Panc1 (cell line): ENCODE data around the gene HELZ2. TPM values are rescaled to one million over a fixed set of nuclear protein-coding genes. Genes with fewer than 3 reads are reported as not detected.

Source experiments
- ATAC-seq: fragments of 200-7000 bp; cut with Tn5 transposase; 2 replicates; pipeline ENCODE4 v1.9.1; 2020; ENCODE audit warnings: mild to moderate bottlenecking, moderate library complexity
- BruUV-seq: library from RNA; stranded (reverse); fragments of 400-500 nt; replicated peaks from 2 replicates; lab custom pipeline; 2021; lab: Mats Ljungman, UMichigan
- CTCF ChIA-PET: fragments of 300-600 bp; sonication (Branson Sonifier 250); formaldehyde crosslinking; loops from one replicate; lab custom pipeline; 2022; ENCODE audit warnings: antibody characterized with exemption; lab: Charles Lee
- POLR2A ChIA-PET: fragments of 300-600 bp; sonication (Branson Sonifier 250); formaldehyde crosslinking; loops from one replicate; lab custom pipeline; 2022; ENCODE audit warnings: antibody characterized with exemption; lab: Charles Lee
- DNase-seq: peaks from one replicate; pipeline ENCODE4 v3.0.0-alpha.2; 2010; ENCODE audit warnings: low read depth, low spot score
- H3K27ac ChIP-seq: 2 replicates; pipeline ENCODE4 v1.5.1; 2011; ENCODE audit warnings: mild to moderate bottlenecking, low read length, inconsistent platforms
- H3K27me3 ChIP-seq: fragments of 200-500 bp; sonication (Bioruptor generic); 2 replicates; pipeline ENCODE4 v1.6.0; 2014; ENCODE audit warnings: low read length, inconsistent platforms; ENCODE audit not compliant: control insufficient read depth, insufficient read depth
- H3K36me3 ChIP-seq: fragments of 200-500 bp; sonication (Bioruptor generic); 2 replicates; pipeline ENCODE4 v1.5.1; 2014; ENCODE audit warnings: inconsistent platforms, mild to moderate bottlenecking, low read length, moderate library complexity; ENCODE audit not compliant: control insufficient read depth, insufficient read depth
- H3K4me1 ChIP-seq: 2 replicates; pipeline ENCODE4 v1.5.1; 2011; ENCODE audit warnings: inconsistent platforms, mild to moderate bottlenecking, low read length, moderate library complexity; ENCODE audit not compliant: control insufficient read depth, insufficient read depth
- H3K4me3 ChIP-seq, 2 experiments: 2 replicates each; pipeline ENCODE4 v1.5.1; 2011 to 2012; ENCODE audit warnings: low read depth in 2 of 2, low read length in 2 of 2, mild to moderate bottlenecking in 2 of 2, inconsistent platforms in 1 of 2, moderate library complexity in 1 of 2
- H3K9me3 ChIP-seq: fragments of 200-500 bp; sonication (Bioruptor generic); 2 replicates; pipeline ENCODE4 v1.5.1; 2014; ENCODE audit warnings: low read depth, mild to moderate bottlenecking, inconsistent platforms, low read length, moderate library complexity; ENCODE audit not compliant: control insufficient read depth, insufficient read depth
- POLR2AphosphoS5 ChIP-seq: IDR thresholded peaks from 2 replicates; pipeline ENCODE4 v1.6.1; 2012; ENCODE audit warnings: mild to moderate bottlenecking, low read depth, low read length, moderate library complexity
- REST ChIP-seq, 2 experiments: IDR thresholded peaks; 2 replicates each; pipeline ENCODE4 v1.6.1; 2011 to 2012; ENCODE audit warnings: low read depth in 2 of 2, control low read depth in 1 of 2, low read length in 1 of 2, mild to moderate bottlenecking in 1 of 2, moderate library complexity in 1 of 2; ENCODE audit not compliant: insufficient read depth in 1 of 2
- SIN3A ChIP-seq: IDR thresholded peaks from 2 replicates; pipeline ENCODE4 v1.6.1; 2012; ENCODE audit warnings: low read depth, mild to moderate bottlenecking, low read length, moderate library complexity, borderline replicate concordance; ENCODE audit not compliant: insufficient read depth
- TCF7L2 ChIP-seq: IDR thresholded peaks from 2 replicates; pipeline ENCODE4 v1.6.1; 2011; ENCODE audit warnings: mild to moderate bottlenecking, low read depth, low read length, inconsistent platforms
- in situ Hi-C: cut with HindIII; loops from 2 replicates; pipeline ENCODE4 v1.10.0; 2016; ENCODE audit warnings: low sequenced_read_pairs, low pct_unique_long_range_greater_than_20kb
- intact Hi-C: fragments of 100-400 bp; cut with micrococcal nuclease; formaldehyde crosslinking; loops from one replicate; pipeline ENCODE4 v1.10.0; 2022; ENCODE audit not compliant: unreplicated experiment
- total RNA-seq: library from RNA; stranded (reverse); gene quantifications from one replicate; pipeline ENCODE4 v1.2.1, GENCODE V29; 2021; ENCODE audit not compliant: unreplicated experiment
- TF ChIP-seq, protein P1 (sequence below): fragments of 450-650 bp; IDR thresholded peaks from 2 replicates; pipeline ENCODE4 v1.5.1; 2017; ENCODE audit warnings: mild to moderate bottlenecking

Gene HELZ2
- total RNA-seq, 1 experiment from 2014 or later: 41.5 TPM

- in situ Hi-C loops: no loop called here
- ATAC-seq: no peak
- no peaks in the 10 kb centered on the region for H3K36me3 ChIP-seq
- no peak for DNase-seq
- ChIA-PET CTCF (no interaction called here), POLR2A (no interaction called here)
- H3K4me1 ChIP-seq: peaks cover 3% of the 10 kb centered on the region; the same call in 1 of the 2 replicates
- no peaks in the 10 kb centered on the region for H3K9me3 ChIP-seq
- TF ChIP-seq TCF7L2: no peak
- intact Hi-C loops: no loop called here
- no TSS peak for BruUV-seq
- no peaks in the 10 kb centered on the region for H3K27me3 ChIP-seq
- no peak overlapping the region for H3K27ac ChIP-seq
- H3K4me3 ChIP-seq: no peak overlapping the region
Observed at GRCh38 chr20:63619505-63619904, 45.5 kb upstream of the HELZ2 start.

GRCh38 chr20:63619086-63619485 lies 45.0 kb upstream of the HELZ2 start:
- intact Hi-C loops (no loop called here), in situ Hi-C loops (no loop called here)
- ATAC-seq (no peak), DNase-seq (no peak)
- H3K9me3 ChIP-seq: no peaks in the 10 kb centered on the region
- BruUV-seq: no TSS peak
- H3K4me1 ChIP-seq: peaks cover 3% of the 10 kb centered on the region; the same call in 1 of the 2 replicates
- H3K27me3 ChIP-seq: no peaks in the 10 kb centered on the region
- TF ChIP-seq POLR2AphosphoS5: no peak
- TF ChIP-seq, protein P1, sequence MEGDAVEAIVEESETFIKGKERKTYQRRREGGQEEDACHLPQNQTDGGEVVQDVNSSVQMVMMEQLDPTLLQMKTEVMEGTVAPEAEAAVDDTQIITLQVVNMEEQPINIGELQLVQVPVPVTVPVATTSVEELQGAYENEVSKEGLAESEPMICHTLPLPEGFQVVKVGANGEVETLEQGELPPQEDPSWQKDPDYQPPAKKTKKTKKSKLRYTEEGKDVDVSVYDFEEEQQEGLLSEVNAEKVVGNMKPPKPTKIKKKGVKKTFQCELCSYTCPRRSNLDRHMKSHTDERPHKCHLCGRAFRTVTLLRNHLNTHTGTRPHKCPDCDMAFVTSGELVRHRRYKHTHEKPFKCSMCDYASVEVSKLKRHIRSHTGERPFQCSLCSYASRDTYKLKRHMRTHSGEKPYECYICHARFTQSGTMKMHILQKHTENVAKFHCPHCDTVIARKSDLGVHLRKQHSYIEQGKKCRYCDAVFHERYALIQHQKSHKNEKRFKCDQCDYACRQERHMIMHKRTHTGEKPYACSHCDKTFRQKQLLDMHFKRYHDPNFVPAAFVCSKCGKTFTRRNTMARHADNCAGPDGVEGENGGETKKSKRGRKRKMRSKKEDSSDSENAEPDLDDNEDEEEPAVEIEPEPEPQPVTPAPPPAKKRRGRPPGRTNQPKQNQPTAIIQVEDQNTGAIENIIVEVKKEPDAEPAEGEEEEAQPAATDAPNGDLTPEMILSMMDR: no peak
- H3K36me3 ChIP-seq: no peaks in the 10 kb centered on the region
- ChIA-PET POLR2A (no interaction called here), CTCF (no interaction called here)
- H3K27ac ChIP-seq: no peak overlapping the region
- H3K4me3 ChIP-seq: no peak overlapping the region

DNA sequence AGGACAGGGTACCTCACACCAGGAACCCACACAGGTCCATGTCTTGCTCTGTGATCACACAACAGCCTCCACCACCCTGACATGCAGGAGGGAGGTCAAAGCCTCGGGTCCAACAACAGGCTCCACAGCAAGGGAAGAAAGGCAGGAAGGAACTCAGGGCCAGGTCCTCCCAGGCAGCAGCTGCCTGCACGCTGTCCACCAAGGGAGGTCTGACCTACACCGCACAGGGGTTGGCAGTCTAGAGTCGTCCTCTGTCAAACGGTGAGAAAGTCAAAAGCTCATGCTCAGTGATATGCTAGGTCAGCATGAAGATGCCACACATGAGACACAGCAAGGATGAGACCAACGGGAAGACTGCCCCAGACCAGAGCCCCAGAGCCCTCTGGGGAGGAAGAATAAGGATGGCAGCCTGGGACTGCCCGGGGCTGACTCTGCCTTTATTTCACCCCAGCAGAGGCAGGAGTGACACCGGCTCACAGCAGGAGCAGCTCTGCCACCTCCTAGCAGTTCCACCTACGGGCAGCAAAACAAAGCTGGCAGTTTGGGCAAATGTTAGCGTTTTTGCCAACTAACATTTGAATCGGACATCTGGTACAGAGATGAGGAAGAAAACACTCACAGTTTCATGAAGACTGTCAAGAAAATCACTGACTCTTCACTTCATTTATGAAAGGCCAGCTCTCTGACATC lies 44.4 kb upstream of the HELZ2 start:
- ATAC-seq: peak; percentile 57; the same call in 1 of the 2 replicates
- BruUV-seq: no TSS peak

More for the DNA sequence above, 44.4 kb upstream of the HELZ2 start:
- Histone ChIP-seq H3K27me3 (no peaks in the 10 kb centered on the region), H3K4me3 (no peak overlapping the region), H3K27ac (no peak overlapping the region), H3K36me3 (no peaks in the 10 kb centered on the region), H3K9me3 (no peaks in the 10 kb centered on the region), H3K4me1 (peaks cover 3% of the 10 kb centered on the region; the same call in 1 of the 2 replicates)
- intact Hi-C loops: no loop called here
- ChIA-PET POLR2A (no interaction called here), CTCF (no interaction called here)
- in situ Hi-C loops: no loop called here
- no peak for DNase-seq
- TF ChIP-seq, protein P1: no peak
- no peak for TF ChIP-seq SIN3A
- TF ChIP-seq POLR2AphosphoS5: no peak
- TF ChIP-seq TCF7L2: no peak
- no peak for TF ChIP-seq REST (IDR thresholded peaks at IDR 0.05; ENCODE audit: insufficient read depth in 1 of 2, low read depth in 2 of 2, low read length in 1 of 2)
